Activated CD4-positive, CD25-positive, alpha-beta regulatory T cell (primary cell): ENCODE results near the gene CADM4.

Experiments
- DNase-seq, 4 experiments: peaks; one replicate each; lab custom pipeline; 2025; lab: John Stamatoyannopoulos, UW

Gene CADM4

DNA sequence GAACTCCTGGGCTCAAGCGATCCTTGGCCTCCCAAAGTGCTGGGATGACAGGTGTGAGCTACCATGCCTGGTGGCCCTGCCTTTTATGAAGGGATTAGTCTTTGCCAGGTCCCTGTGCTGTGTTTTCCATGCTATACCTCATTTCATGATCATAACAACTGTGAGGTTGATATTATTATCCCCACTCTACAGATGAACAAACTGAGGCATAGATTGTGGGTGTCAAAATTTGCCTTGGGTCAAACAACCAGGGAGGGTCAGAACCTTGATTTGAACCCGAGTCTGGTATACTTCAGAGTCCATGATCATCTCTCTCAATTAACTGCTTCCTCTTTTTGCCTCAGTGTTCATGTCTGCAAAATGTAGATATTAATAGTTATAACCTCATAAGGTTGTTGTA lies 57.2 kb downstream of the CADM4 start:
- no peak for DNase-seq

DNA sequence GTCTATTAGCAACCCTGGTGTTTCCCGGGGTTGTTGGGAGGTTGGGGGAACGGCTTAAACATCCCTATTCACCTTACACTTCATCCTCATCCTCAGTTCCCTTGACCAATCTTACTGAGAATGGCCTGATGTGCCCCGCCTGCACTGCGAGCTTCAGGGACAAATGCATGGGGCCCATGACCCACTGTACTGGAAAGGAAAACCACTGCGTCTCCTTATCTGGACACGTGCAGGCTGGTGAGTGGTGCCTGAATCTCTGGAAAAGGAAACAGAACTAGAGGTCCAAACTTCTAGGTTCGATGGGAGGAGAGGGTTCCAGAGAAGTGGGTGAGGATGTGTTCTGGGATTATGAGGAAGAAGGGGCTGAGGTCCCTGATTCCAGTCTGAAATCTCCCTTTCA lies 58.2 kb downstream of the CADM4 start:
- no peak for DNase-seq

DNA sequence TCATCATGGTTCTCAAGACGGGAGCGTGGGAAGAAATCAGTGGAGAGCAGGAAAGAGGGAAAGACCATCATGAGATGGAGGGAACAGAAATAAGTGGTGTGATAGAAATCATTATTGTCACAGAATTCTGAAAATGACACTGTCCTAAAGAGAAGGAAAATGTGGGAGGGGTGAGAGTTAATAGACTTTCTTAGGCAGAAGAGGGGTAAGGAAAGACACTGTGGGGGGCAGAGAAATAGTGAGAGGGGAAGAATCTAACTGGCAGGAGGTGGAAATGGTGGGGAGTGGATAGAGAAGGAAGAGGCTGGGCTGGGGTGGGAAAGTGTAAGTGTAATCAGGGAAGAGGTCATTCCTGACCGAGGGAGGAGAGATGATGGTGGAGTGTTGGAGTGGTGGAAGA lies 60.9 kb downstream of the CADM4 start:
- DNase-seq, result no peak

DNA sequence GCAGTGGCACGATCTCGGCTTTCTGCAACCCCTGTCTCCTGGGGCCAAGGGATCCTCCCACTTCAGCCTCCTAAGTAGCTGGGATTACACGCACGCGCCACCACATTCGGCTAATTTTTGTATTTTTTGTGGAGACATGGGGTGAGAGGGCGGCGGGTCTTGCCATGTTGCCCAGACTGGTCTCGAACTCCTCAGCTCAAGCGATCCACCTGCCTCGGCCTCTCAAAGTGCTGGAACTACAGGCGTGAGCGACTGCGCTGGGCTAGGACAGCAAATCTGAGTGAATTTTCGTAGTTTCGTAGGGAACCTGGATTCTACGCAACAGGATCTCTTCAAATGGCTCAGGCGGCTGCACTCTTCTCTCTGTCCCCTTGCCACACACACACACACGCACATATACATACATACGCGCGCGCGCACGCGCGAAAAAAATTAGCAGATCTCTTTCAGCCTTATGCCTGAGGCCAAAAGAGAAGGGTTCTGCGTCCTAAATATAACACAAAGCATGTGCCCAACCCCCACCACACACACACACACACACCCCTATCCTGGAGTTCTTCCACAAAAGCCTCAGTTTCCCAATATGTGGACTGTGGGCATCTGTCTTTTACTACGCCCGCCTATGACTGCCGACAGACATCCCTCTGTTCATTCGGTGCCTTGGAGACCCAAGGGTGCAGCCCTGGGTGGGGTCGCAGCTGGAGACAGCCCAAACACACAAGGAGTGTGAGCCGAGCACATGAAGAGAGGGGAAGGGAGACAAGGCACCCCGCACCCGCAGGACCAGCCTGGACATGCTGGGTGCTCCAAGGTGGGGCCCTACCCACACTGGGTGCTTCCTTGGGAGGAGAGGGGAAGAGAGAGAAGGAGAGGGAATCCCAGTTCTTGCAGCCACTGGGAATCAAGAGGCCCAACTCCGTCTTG lies 63.4 kb downstream of the CADM4 start:
- DNase-seq, result no peak

DNA sequence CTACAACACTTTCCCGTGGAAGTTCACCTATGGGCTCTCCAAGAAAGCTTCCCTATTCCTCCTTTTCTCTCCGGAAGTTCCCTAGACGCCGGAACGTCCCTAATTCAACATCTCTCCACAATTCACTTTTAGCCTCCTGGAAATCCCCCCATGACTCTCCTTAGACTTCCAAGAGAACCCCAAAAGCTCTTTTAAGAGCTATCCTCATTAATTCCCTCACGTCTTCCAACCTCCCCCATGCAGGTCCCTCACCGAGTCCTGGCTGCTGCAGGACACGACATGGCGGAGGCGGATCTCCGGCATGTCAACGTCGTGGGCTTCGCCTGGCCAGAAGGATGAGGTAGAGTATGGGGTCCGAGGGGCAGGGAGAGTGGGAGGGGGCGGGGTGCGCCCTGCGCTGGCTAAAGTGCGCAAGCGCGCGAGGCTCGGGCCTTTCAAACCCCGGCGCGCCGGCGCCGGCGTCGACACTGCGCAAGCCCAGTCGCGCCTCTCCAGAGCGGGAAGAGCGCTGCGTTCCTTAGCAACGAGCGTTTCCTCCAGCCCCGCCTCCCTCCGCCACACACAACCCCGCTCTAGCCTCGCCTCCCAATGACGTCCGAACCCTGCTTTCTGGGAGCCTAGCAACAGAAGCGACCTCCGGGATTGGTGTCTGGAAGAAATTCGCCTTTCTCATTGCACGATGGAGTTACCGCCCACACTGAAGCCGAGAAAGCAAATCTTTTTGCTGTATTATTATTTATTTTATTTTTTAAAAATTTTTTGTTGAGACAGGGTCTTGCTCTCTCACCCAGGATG lies 64.3 kb downstream of the CADM4 start, which contains the start of the genes PINLYP and XRCC1:
Gene PINLYP, plus strand, starts transcription at position 646 of the 795 bp plus-strand sequence. CDS start 1,391 bp downstream, outside the sequence.
Gene XRCC1, minus strand, starts transcription at position 372 of the 795 bp plus-strand sequence. Its CDS starts 69 bp downstream, at position 303.
- DNase-seq, result peak; percentile 89 to 93 (median 91)

DNA sequence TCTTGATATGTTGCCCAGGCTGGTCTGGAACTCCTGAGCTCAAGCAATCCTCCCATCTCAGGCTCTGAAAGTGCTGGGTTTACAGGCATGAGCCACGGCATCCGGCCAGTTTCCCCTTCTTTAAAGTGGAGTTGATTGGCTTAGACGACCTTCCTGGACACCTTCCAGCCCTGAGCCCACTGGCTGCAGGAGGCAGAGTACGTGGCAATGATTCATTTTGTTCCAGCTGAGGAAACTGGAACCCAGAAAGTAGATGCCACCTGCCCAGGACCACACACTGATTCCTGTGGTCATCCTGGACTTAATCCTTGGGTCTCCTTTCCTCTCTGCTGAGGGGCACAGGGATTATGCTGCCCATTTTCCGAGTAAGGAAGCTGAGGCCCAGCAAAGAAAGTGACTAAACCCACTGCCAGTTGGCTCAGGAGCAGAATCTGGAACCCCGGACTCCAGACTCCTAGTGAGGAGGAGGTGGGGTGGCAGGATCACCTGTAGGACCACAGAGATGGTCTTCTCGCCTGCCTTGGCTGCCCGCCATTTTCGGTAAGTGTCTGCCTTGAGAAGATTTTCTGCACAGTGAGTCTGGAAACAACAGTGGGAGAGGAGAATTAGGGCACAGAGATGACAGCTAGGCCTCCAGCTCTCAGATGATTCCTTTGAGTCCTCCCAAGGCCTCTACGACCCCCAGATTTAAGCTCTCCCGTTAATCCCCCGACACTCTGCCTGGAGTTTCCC lies 65.1 kb downstream of the CADM4 start:
- DNase-seq, result no peak
